Smooth muscle cell (in vitro differentiated cells): ENCODE data around the gene HNRNPDL. TPM values are rescaled to one million over a fixed set of nuclear protein-coding genes. Genes with fewer than 3 reads are reported as not detected.
"Not testable (repeated sequence)": the region's sequence is repeated elsewhere in the genome, so short reads cannot be mapped to it uniquely, and the experiment has no call there.

ENCODE experiments used
- DNase-seq: peaks from one replicate; lab custom pipeline; 2025; ENCODE audit not compliant: unreplicated experiment; lab: John Stamatoyannopoulos, UW
- H2AFZ ChIP-seq: fragments of 200-600 bp; sonication (generic); 2 replicates; pipeline ENCODE4 v1.6.0; 2016; ENCODE audit warnings: antibody characterized with exemption, low read depth, mild to moderate bottlenecking
- H3F3A ChIP-seq: fragments of 200-600 bp; sonication (generic); 2 replicates; pipeline ENCODE4 v1.6.0; 2017; ENCODE audit warnings: antibody characterized with exemption, low read depth
- H3K27ac ChIP-seq: fragments of 200-600 bp; sonication (generic); 2 replicates; pipeline ENCODE4 v1.5.1; 2016; ENCODE audit warnings: low read depth, mild to moderate bottlenecking
- H3K27me3 ChIP-seq: fragments of 200-600 bp; sonication (generic); 2 replicates; pipeline ENCODE4 v1.6.1; 2016; ENCODE audit warnings: low read depth, mild to moderate bottlenecking
- H3K36me3 ChIP-seq: fragments of 200-600 bp; sonication (generic); 2 replicates; pipeline ENCODE4 v1.5.1; 2016; ENCODE audit warnings: low read depth
- H3K4me1 ChIP-seq: fragments of 200-600 bp; sonication (generic); 2 replicates; pipeline ENCODE4 v1.5.1; 2016; ENCODE audit warnings: low read depth
- H3K4me2 ChIP-seq: fragments of 200-600 bp; sonication (generic); 2 replicates; pipeline ENCODE4 v1.6.0; 2016; ENCODE audit warnings: mild to moderate bottlenecking
- H3K4me3 ChIP-seq: fragments of 200-600 bp; sonication (generic); 2 replicates; pipeline ENCODE4 v1.5.1; 2016; ENCODE audit warnings: mild to moderate bottlenecking
- H3K79me2 ChIP-seq: fragments of 200-600 bp; sonication (generic); 2 replicates; pipeline ENCODE4 v1.6.0; 2016; ENCODE audit warnings: low read depth, mild to moderate bottlenecking
- H3K9ac ChIP-seq: fragments of 200-600 bp; sonication (generic); 2 replicates; pipeline ENCODE4 v1.6.0; 2016; ENCODE audit warnings: low read depth
- H3K9me3 ChIP-seq: fragments of 200-600 bp; sonication (generic); replicated peaks from 2 replicates; pipeline ENCODE4 v1.5.1; 2016; ENCODE audit warnings: low read depth
- H4K20me1 ChIP-seq: fragments of 200-600 bp; sonication (generic); 2 replicates; pipeline ENCODE4 v1.6.0; 2016; ENCODE audit warnings: low read depth
- CTCF ChIP-seq: fragments of 200-600 bp; sonication (generic); IDR thresholded peaks from 2 replicates; pipeline ENCODE4 v1.5.1; 2017; ENCODE audit warnings: borderline replicate concordance, mild to moderate bottlenecking, antibody characterized with exemption; ENCODE audit not compliant: insufficient read depth, poor library complexity, severe bottlenecking
- WGBS: methylation state at CpG from one replicate; pipeline ENCODE4 v1.1.7; 2016; ENCODE audit warnings: low lambda C conversion rate; 5-methylcytosine and 5-hydroxymethylcytosine counted together
- polyA plus RNA-seq: library from polyadenylated mRNA; unstranded; fragments of >200 nt; fragmentation: Nextera tagmentation; extraction: Ambion mirVana; gene quantifications from 2 replicates; pipeline ENCODE4 v1.2.1, GENCODE V29; 2016
- total RNA-seq: library from RNA; depleted of rRNA; stranded (reverse); fragments of >200 nt; gene quantifications from 2 replicates; pipeline ENCODE4 v1.2.3, GENCODE V29; 2014

The HNRNPDL gene
- total RNA-seq (279 and 283 TPM in 2 replicates), polyA plus RNA-seq (144 and 169 TPM in 2 replicates)

- Histone ChIP-seq H3K79me2 (peaks cover 85% of the 10 kb centered on the region), H3K27ac (peak within 1 kb of the TSS; percentile 97), H3K9me3 (no peaks in the 10 kb centered on the region), H3K4me1 (peaks cover 37% of the 10 kb centered on the region), H3F3A (peaks cover 38% of the 10 kb centered on the region), H3K4me3 (peak within 1 kb of the TSS; percentile 91), H3K36me3 (peaks cover 14% of the 10 kb centered on the region), H3K9ac (peak within 1 kb of the TSS; percentile 98), H3K4me2 (peak within 1 kb of the TSS; percentile 98), H2AFZ (peak within 1 kb of the TSS; percentile 94), H3K27me3 (no peaks in the 10 kb centered on the region), H4K20me1 (peaks cover 79% of the 10 kb centered on the region)
- under 1% methylated on average over 79 of the region's 83 CpGs for WGBS
- no peak for TF ChIP-seq CTCF
- DNase-seq, result peak; percentile 85
Measured at GRCh38 chr4:82430193-82430963, at the start of gene HNRNPDL, which contains the start of gene ENOPH1. HNRNPDL (minus strand) TSS chr4:82430462; CDS start chr4:82429690, 772 bp downstream. ENOPH1 (plus strand) TSS chr4:82430590; CDS start chr4:82430830, 240 bp downstream.

- Histone ChIP-seq H3K4me1 (no peaks in the 10 kb centered on the region), H3K9ac (no peak overlapping the region), H4K20me1 (no peaks in the 10 kb centered on the region), H3K4me3 (no peak overlapping the region), H3K27me3 (no peaks in the 10 kb centered on the region), H3K36me3 (no peaks in the 10 kb centered on the region), H3K79me2 (no peaks in the 10 kb centered on the region), H3F3A (no peaks in the 10 kb centered on the region), H3K4me2 (no peak overlapping the region), H3K27ac (no peak overlapping the region), H3K9me3 (no peaks in the 10 kb centered on the region), H2AFZ (no peak overlapping the region)
- TF ChIP-seq CTCF, result no peak
- DNase-seq, result no peak
- 98% methylated on average over 14 of the region's 14 CpGs for WGBS
Measured at GRCh38 chr4:82479562-82479961, 49.3 kb upstream of the HNRNPDL start.

- H3K27me3 ChIP-seq, result not testable (repeated sequence)
Measured at GRCh38 chr4:82477469-82477868, 47.2 kb upstream of the HNRNPDL start.

GRCh38 chr4:82475931-82476330, 45.7 kb upstream of the HNRNPDL start:
- H3K4me2 ChIP-seq, H3K4me3 ChIP-seq, H3K9me3 ChIP-seq, H3F3A ChIP-seq, H2AFZ ChIP-seq, H4K20me1 ChIP-seq, DNase-seq, H3K79me2 ChIP-seq, H3K27ac ChIP-seq, H3K36me3 ChIP-seq, H3K27me3 ChIP-seq, H3K9ac ChIP-seq, H3K4me1 ChIP-seq: not testable (repeated sequence)
- 91% methylated on average over 7 of the region's 7 CpGs for WGBS

More at GRCh38 chr4:82477469-82477868, 47.2 kb upstream of the HNRNPDL start:
- H3K36me3 ChIP-seq, H2AFZ ChIP-seq, H3K9me3 ChIP-seq, H3K4me1 ChIP-seq, H3F3A ChIP-seq, DNase-seq, H3K79me2 ChIP-seq, H4K20me1 ChIP-seq, H3K27ac ChIP-seq, H3K4me3 ChIP-seq, H3K9ac ChIP-seq, H3K4me2 ChIP-seq: not testable (repeated sequence)
- 89% methylated on average over 9 of the region's 9 CpGs for WGBS
